CD4-positive, alpha-beta T cell (primary cell): Measurements from ENCODE around the gene PLCXD1. TPM values are rescaled to one million over a fixed set of nuclear protein-coding genes. Genes with fewer than 3 reads are reported as not detected.

ENCODE experiments used
- ATAC-seq: fragments of 200-7000 bp; cut with Tn5 transposase; one replicate; pipeline ENCODE4 v1.10.0; 2022; ENCODE audit warnings: mild to moderate bottlenecking; ENCODE audit not compliant: poor library complexity
- CTCF ChIA-PET: fragments of 350-600 bp; sonication (Branson Sonifier 250); formaldehyde crosslinking; loops from one replicate; lab custom pipeline; 2021; ENCODE audit warnings: antibody characterized with exemption, inconsistent platforms; lab: Charles Lee
- POLR2A ChIA-PET: fragments of 350-600 bp; sonication (Branson Sonifier 250); formaldehyde crosslinking; loops from one replicate; lab custom pipeline; 2021; ENCODE audit warnings: antibody characterized with exemption, inconsistent platforms; lab: Charles Lee
- DNase-seq, 14 experiments: peaks; one replicate each; pipeline ENCODE4 v3.0.0-alpha.2; 2013 to 2020; ENCODE audit warnings: mixed read lengths in 2 of 14
- H3K27ac ChIP-seq, 2 donors: one replicate each; pipeline versions ENCODE4 v1.5.1 to v1.7.0; 2013; ENCODE audit warnings: low read length in 2 of 2, low read depth in 1 of 2, mild to moderate bottlenecking in 1 of 2
- H3K27me3 ChIP-seq, 2 experiments: 1 replicate in 1 of 2; 2 replicates in 1 of 2; pipeline versions ENCODE4 v1.6.1 to v1.7.0; 2013; ENCODE audit warnings: low read length in 2 of 2, control low read depth in 1 of 2, mild to moderate bottlenecking in 1 of 2, moderate library complexity in 1 of 2; ENCODE audit not compliant: insufficient read depth in 2 of 2, control insufficient read depth in 1 of 2
- H3K36me3 ChIP-seq: one replicate; pipeline ENCODE4 v1.6.1; 2013; ENCODE audit warnings: low read length, control low read depth; ENCODE audit not compliant: insufficient read depth
- H3K4me1 ChIP-seq: one replicate; pipeline ENCODE4 v1.6.1; 2013; ENCODE audit warnings: low read length, control low read depth; ENCODE audit not compliant: insufficient read depth
- H3K4me3 ChIP-seq: one replicate; pipeline ENCODE4 v1.5.1; 2013; ENCODE audit warnings: mild to moderate bottlenecking, low read length, moderate library complexity
- H3K9me3 ChIP-seq, 2 experiments: 1 replicate in 1 of 2; 2 replicates in 1 of 2; pipeline versions ENCODE4 v1.6.1 to v1.7.0; 2013; ENCODE audit warnings: low read length in 2 of 2, mild to moderate bottlenecking in 2 of 2, control low read depth in 1 of 2, moderate library complexity in 1 of 2; ENCODE audit not compliant: control insufficient read depth in 1 of 2, insufficient read depth in 1 of 2
- H3K27ac Mint-ChIP-seq: one replicate; pipeline ENCODE4 v1.8.0; 2020; ENCODE audit warnings: mixed read lengths
- H3K27me3 Mint-ChIP-seq: one replicate; pipeline ENCODE4 v1.8.0; 2021; ENCODE audit warnings: mixed read lengths
- H3K36me3 Mint-ChIP-seq: one replicate; pipeline ENCODE4 v1.8.0; 2021; ENCODE audit warnings: low read depth, mixed read lengths
- H3K4me1 Mint-ChIP-seq: one replicate; pipeline ENCODE4 v1.8.0; 2021; ENCODE audit warnings: low read depth, mixed read lengths
- H3K4me3 Mint-ChIP-seq: one replicate; pipeline ENCODE4 v1.8.0; 2020; ENCODE audit warnings: mild to moderate bottlenecking, mixed read lengths
- H3K9me3 Mint-ChIP-seq: one replicate; pipeline ENCODE4 v1.8.0; 2020; ENCODE audit warnings: mixed read lengths
- intact Hi-C, 2 experiments: fragments of 100-400 bp; cut with DNase I in 1 of 2; cut with micrococcal nuclease in 1 of 2; formaldehyde crosslinking; loops; one replicate each; pipeline versions ENCODE4 v1.15.1 to v1.9.0; 2023 to 2025; cut with DNase I, micrococcal nuclease
- total RNA-seq, 174 experiments: library from RNA in 2 of 174; stranded (reverse) in 2 of 174; gene quantifications; one replicate each; pipeline ENCODE4 v1.2.3 and lab custom pipeline; 2021 to 2026
- TF ChIP-seq, protein P1 (sequence below): fragments of 200-600 bp; IDR thresholded peaks from one replicate; pipeline ENCODE4 v1.8.0; 2022; ENCODE audit warnings: antibody characterized with exemption, mild to moderate bottlenecking

The PLCXD1 gene
- total RNA-seq, 2 experiments from 2014 or later = 33.0 to 35.8 TPM

DNA sequence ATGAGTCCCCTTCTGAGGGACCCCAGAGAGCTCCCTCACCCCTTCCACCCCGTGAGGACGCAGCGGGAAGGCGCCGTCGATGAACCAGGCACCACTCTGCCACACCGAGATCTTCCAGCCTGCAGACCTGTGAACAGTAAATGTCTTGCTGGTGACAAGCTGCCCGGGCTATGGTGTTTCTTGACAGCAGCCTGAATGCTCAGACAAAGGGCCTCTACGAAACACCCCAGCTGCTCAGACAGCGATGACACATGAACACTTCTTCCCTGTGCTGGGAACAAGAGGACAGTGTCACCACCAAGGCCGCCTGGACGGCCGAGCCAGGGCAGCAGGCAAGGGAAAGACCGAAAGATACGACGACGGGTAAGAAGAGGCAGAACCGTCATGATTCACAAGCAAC, 68.0 kb downstream of the PLCXD1 start:
- Histone ChIP-seq H3K4me3 (no peak overlapping the region), H3K27me3 (no peaks in the 10 kb centered on the region), H3K27ac (no peak overlapping the region), H3K36me3 (peaks cover 12% of the 10 kb centered on the region), H3K4me1 (no peaks in the 10 kb centered on the region), H3K9me3 (peaks cover 0 to 24% of the 10 kb centered on the region in 2 experiments)
- intact Hi-C loops = no loop called here
- peaks cover 20% of the 10 kb centered on the region for H3K36me3 Mint-ChIP-seq
- no peaks in the 10 kb centered on the region for H3K9me3 Mint-ChIP-seq
- DNase-seq (no peak), ATAC-seq (no peak)
- POLR2A ChIA-PET = no interaction called here
- CTCF ChIA-PET = no interaction called here
- no peak overlapping the region for H3K4me3 Mint-ChIP-seq
- H3K27me3 Mint-ChIP-seq = no peaks in the 10 kb centered on the region
- TF ChIP-seq, protein P1, sequence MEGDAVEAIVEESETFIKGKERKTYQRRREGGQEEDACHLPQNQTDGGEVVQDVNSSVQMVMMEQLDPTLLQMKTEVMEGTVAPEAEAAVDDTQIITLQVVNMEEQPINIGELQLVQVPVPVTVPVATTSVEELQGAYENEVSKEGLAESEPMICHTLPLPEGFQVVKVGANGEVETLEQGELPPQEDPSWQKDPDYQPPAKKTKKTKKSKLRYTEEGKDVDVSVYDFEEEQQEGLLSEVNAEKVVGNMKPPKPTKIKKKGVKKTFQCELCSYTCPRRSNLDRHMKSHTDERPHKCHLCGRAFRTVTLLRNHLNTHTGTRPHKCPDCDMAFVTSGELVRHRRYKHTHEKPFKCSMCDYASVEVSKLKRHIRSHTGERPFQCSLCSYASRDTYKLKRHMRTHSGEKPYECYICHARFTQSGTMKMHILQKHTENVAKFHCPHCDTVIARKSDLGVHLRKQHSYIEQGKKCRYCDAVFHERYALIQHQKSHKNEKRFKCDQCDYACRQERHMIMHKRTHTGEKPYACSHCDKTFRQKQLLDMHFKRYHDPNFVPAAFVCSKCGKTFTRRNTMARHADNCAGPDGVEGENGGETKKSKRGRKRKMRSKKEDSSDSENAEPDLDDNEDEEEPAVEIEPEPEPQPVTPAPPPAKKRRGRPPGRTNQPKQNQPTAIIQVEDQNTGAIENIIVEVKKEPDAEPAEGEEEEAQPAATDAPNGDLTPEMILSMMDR = no peak
- H3K4me1 Mint-ChIP-seq = no peaks in the 10 kb centered on the region
- H3K27ac Mint-ChIP-seq = no peak overlapping the region

DNA sequence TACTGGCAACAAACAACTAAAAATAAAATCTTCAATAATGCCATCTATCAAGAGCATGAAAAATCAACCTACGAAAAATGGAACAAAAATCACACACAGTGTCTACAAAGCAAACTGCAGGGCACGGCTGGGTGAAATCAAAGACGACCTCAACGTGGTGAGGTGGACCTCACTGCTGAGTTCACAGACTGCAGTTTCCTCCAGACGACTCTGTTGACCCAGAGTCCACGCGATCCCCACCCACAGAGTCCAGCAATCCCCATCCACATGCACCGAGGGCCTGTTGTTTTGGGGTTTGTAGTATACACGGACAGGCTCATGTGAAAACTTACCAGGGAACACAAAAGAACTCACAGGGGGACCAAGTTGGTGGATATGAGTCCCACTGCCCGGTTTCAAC, 68.5 kb downstream of the PLCXD1 start:
- no peak overlapping the region for H3K27ac ChIP-seq
- Mint-ChIP-seq H3K27ac (no peak overlapping the region), H3K4me1 (no peaks in the 10 kb centered on the region), H3K9me3 (no peaks in the 10 kb centered on the region), H3K4me3 (no peak overlapping the region), H3K27me3 (no peaks in the 10 kb centered on the region), H3K36me3 (peaks cover 20% of the 10 kb centered on the region)
- intact Hi-C loops = no loop called here
- no peaks in the 10 kb centered on the region for H3K27me3 ChIP-seq
- H3K9me3 ChIP-seq = peaks cover 0 to 19% of the 10 kb centered on the region in 2 experiments
- CTCF ChIA-PET = no interaction called here
- H3K36me3 ChIP-seq = peaks cover 12% of the 10 kb centered on the region
- no peak overlapping the region for H3K4me3 ChIP-seq
- no peak for ATAC-seq
- DNase-seq = no peak
- POLR2A ChIA-PET = no interaction called here
- TF ChIP-seq, protein P1 = no peak
- no peaks in the 10 kb centered on the region for H3K4me1 ChIP-seq

GRCh38 chrX:350148-350533, 69.0 kb downstream of the PLCXD1 start:
- Histone ChIP-seq H3K36me3 (peaks cover 10% of the 10 kb centered on the region), H3K4me1 (no peaks in the 10 kb centered on the region), H3K9me3 (peaks cover 0 to 14% of the 10 kb centered on the region in 2 experiments), H3K27ac (no peak overlapping the region), H3K4me3 (no peak overlapping the region), H3K27me3 (no peaks in the 10 kb centered on the region)
- H3K36me3 Mint-ChIP-seq = peaks cover 22% of the 10 kb centered on the region
- no peak overlapping the region for H3K4me3 Mint-ChIP-seq
- ChIA-PET POLR2A (no interaction called here), CTCF (no interaction called here)
- DNase-seq (no peak), ATAC-seq (no peak)
- H3K4me1 Mint-ChIP-seq = no peaks in the 10 kb centered on the region
- no peak overlapping the region for H3K27ac Mint-ChIP-seq
- H3K9me3 Mint-ChIP-seq = no peaks in the 10 kb centered on the region
- TF ChIP-seq, protein P1 = no peak
- intact Hi-C loops = no loop called here
- H3K27me3 Mint-ChIP-seq = no peaks in the 10 kb centered on the region
